Measurements from ENCODE around the gene ANKRD23.

The ANKRD23 gene

DNA sequence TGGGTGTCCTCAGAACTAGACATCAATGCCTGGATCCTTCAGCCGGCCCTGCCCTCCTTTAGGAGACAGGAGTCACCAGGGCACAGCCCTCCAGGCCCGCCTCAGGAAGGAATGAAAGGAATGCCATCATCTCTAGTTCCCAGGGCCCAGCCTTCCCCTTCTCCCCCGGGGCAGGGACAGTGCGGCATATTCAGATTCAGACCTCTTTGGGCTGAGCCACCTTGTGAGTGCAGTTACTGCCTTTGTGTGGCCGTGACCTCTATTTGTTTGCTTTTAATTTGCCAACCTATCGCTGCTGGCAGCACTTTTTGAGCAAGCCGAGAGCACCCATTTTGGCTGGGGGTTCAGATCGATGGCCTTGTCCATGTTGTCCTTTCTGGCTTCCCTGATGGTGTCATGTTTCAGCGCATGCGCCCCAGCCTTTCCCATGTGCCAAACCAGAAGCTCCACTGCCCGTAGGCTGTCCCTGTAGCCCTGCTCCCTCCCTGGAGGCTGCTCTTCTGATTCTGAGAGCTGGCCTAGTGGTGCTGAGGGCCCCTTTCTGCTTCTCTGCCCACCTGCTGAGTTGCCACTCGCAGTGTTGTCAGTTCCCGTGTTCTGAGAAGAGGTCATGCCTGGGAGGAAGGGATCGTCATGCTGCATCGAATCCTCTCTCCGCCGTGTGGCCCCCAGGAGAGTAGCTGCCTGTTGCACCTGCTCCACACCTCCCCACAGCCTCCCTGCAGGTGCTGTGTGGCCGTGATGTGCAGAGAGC is 10.9 kb downstream of the ANKRD23 start:
- peak; percentile 90 for DNase-seq

DNA sequence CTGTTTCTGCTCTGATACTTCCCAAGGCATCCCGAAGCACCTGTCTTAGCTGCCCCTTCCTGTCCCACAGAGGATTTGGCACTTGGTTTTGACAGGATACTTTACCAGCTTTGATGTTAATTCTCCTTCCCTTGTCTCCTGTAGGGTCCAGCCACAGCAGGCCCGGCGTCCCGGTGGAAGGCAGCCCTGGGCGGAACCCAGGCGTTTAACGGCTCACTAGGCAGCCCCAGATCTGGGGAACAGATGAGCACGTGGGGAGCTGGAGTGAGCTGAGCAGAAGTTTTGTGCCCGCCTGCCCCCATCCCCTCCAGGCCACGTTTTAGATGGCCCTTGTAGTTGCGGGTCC is 11.4 kb downstream of the ANKRD23 start:
- no peak for DNase-seq

- no peak for DNase-seq
Observed at GRCh38 chr2:96831679-96832078, 12.1 kb downstream of the ANKRD23 start.

DNA sequence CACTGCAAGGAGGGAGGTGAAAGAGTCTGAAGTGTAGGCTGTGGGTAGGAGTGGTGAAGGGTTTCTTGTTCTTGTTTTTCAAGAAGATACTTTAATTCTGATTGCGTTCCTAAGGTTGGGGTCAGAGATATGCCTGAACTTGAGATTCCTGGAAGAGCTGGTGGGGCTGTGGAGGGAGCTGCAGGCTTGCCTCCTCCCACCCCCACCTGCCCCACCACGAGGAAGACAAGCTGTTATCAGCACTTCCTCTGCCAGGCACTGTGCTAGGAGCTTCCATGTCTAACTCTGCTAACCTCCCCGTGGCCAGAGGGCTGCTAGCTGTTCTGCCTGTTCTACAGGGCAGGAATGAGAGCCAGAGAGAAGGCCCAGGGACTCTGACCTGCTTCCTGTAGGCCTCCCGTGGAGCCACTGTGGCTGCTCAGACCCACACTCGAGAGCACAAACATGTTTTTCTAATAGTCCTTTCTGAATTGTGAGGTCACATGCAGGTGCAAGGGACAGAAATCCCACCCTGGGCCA is 13.7 kb downstream of the ANKRD23 start:
- no peak for DNase-seq

DNA sequence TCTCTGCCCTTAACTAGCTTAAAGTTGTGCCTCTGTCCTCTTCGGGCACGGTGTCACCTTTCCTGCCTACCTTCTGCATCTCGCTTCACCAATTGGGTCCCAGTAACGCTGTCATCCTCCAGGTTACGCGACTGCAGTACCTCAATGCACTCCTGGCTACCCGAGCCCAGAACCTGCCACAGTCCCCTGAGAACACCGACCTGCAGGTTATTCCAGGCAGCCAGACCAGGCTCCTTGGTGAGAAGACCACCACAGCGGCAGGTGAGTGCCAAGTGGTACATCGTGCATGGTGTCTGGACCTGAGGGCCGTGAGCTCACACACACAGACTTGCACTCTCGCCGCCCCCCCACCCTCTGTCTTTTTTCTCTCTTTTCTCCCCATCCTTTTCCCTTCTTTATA is 14.9 kb downstream of the ANKRD23 start:
- no peak for DNase-seq

- DNase-seq, result no peak
Observed at GRCh38 chr2:96828436-96828835, 15.4 kb downstream of the ANKRD23 start.

DNA sequence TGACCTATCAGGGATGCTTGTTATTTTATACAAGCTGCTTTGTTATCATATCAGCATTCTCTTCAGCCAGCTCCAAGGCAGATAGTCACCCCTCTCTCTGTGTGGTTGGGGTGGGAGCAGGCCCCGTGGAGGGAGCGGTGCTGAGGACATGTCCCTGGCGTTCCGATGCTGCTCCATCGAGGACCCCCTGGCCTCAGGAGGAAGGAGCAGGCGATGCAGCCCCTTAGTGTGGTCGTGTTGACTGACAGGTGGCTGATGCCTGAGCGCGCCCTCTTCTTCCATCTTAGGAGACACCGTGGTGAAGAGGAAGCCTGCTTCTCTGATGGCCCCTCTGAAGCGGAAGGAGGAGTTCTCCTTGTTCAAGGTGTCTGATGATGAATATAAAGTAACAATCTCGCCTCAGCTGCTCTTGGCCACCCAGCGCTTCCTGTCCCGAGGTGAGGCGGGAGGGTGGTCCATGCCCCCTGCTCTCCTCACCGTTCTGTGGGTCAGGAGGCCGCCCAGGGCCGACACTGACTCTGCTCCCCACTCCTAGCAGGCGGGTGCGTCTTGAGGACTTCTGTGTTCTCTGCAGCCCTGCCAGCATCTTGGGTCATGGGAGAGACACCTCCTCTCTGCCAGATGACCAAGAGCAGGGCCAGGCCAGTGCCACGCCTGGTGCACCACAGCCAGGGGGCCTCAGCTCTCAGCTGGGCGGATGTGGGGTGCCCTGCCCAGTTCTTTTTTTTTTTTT is 17.1 kb downstream of the ANKRD23 start:
- DNase-seq, result no peak

DNA sequence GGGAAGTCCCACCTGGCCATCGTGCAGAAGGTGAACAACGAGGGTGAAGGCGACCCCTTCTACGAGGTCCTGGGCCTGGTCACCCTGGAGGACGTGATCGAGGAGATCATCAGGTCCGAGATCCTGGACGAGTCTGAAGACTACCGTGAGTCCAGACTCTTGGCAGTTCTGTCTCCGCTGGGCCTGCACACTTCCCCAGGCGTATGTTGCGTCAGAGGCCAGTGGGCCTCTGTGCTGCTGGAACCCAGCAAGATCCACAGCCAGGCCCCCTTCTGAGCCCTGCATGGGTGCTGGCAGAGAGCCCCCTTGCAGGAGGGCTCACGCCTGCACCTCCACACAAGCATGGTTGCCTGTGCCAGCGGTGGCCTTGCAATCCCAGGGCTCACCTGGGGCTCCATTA is 18.8 kb downstream of the ANKRD23 start:
- no peak for DNase-seq

DNA sequence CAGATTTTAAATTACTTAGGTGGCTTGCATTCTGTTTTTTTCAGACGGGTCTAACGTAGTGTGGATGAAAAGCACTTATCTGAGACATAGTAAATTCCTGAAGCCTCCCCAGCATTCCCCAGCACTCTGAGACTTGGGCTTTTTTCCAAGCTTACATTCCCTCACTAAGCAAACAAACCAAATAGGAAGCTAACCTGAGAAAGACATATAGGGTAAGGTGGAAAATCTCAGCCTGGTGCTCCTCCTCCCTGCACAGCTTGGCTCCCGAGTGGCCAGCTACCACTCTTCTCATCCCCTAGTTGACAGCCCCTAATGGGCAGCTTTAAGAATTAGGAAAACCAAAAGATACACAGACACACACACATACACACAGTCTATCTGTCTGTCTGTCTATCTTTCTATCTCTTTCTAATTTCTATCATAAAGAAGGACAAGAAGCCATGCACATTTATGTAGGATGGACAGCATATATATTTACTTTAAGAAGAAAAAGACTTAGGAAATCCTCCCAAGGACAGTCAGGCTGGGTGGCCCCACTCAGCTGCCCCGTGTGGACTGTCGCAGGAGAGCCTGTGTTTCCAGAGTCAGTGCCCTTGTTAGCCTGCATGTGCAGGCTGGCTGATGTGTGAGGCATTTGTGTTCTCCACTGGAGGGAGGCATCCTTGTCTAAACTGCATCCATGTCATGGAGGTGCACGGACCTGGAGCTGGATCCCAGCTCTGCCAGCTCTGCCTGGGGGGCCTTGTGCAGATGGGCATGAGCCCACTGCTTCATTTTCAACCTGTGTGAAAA is 19.5 kb downstream of the ANKRD23 start:
- no peak for DNase-seq

GRCh38 chr2:96823198-96823597 is 20.6 kb downstream of the ANKRD23 start:
- no peak for DNase-seq

DNA sequence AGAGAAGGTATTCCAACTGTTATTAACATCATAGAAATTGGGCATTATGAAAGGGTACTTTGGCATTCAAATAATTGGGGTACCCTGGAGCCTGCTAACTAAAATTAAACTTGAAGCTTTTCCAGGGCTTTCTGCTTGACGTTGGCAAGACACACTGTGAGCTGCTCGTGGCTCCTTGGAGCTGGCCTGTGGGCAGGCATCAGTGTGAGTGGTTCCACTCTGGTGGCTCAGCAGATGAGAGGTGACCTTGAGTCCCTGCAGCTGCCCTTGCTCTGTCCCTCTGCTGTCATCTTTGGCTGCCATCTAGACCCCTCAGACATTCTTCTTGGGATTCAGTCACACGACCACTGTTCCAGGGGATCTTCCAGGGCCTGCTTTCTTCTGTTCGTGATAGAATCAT is 21.0 kb downstream of the ANKRD23 start:
- no peak for DNase-seq

DNA sequence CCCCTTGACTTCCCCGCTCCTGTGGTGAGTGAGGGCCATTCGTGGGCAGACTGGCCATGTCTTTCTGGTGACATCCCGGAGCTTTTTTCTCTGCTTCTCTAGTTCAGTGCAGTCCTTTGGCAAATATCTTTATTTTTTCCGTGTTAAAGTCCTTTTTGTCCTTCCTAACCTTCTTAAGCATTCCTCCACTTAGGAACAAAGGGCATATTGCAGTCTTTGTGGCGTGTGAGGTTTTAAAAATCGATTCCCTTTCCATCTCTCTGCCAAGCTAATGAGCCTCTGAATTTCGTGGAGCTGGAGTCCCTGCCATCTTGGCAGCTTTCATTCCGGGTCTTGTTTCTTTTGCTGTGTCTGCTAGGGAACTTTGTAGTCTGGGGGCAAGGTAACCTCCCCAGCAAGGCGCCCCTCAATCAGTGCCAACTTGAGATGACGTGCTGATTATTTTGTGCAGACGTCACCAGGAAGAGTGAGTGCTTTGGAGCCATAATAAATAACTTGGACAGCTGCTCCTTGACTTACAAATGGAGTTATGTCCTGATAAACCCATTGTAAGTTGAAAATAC is 22.6 kb downstream of the ANKRD23 start:
- DNase-seq, result no peak

DNA sequence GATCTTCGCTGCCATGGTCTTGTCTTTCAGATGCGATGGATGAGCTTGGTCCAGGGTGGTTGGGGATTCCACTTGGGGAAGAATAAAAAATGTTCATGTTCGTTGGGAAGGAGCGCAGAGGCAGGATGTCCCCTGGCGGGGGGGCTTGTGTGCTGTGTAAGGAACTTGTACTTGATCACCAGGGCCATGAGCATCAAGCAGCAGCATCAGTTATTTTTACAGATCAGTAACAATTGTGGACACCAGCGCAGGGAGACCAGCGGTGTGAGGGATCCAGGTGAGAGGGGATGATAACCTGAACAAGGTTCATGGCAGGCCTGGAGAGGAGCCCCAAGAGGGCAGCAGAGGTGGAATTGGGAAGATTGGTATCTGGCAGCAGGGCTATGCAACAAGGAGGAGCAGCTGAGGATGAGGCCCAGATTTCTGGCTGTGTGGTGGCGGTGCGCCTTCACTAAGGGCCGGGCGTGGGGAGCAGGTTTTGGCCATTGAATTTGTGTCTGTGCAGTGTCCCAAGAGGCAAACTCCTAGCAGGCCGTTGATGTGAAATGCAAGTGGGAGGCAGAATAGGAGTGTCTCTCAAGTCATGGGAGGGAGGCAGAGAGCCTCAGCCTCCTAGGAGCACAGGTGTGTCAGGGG is 23.8 kb downstream of the ANKRD23 start:
- DNase-seq, result no peak

GRCh38 chr2:96819128-96819875 is 24.5 kb downstream of the ANKRD23 start:
- no peak for DNase-seq

DNA sequence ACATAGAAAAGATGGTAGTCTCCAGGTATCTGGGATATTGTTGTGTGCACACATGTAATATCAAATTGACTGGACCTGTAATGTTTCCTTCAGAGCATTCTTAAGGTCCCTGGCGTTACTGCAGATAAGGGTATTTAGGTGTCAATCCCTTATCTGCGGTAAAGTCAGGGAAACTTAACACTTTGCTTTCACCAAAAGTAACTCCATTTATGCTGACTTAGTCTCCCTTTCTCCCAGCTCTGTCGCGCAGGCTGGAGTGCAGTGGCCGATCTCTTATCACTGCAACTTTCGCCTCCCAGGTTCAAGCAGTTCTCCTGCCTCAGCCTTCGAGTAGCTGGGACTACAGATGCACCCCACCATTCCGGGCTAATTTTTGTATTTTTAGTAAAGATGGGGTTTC is 25.9 kb downstream of the ANKRD23 start:
- DNase-seq, result no peak

- no peak for DNase-seq
Observed at GRCh38 chr2:96816836-96817702, 26.8 kb downstream of the ANKRD23 start.

DNA sequence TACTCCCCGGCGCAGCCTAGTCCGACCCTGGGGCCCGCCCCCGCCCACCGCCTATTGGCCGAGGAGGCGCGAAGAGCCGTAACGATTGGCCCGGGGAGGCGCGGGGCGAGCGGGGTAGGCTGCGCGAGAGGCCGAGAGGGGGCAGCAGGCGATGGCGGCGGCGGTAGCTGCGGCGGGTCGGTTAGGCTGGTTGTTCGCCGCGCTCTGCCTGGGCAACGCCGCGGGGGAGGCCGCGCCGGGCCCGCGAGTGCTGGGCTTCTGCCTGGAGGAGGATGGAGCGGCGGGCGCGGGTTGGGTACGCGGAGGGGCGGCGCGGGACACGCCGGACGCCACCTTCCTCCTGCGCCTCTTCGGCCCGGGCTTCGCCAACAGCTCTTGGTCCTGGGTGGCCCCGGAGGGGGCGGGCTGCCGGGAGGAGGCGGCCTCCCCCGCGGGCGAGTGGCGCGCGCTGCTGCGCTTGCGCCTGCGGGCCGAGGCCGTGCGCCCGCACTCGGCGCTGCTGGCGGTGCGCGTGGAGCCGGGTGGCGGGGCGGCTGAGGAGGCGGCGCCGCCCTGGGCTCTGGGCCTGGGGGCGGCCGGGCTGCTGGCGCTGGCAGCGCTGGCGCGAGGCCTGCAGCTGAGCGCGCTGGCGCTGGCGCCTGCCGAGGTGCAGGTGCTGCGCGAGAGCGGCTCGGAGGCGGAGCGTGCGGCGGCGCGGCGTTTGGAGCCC is 27.5 kb downstream of the ANKRD23 start, which contains the start of gene CNNM3:
Gene CNNM3 (plus strand): TSS at position 142 of the 709 bp plus-strand sequence. CDS start 10 bp downstream, at position 152.
- DNase-seq, result peak; percentile 91

- no peak for DNase-seq
Observed at GRCh38 chr2:96815326-96816126, 28.3 kb downstream of the ANKRD23 start.

DNA sequence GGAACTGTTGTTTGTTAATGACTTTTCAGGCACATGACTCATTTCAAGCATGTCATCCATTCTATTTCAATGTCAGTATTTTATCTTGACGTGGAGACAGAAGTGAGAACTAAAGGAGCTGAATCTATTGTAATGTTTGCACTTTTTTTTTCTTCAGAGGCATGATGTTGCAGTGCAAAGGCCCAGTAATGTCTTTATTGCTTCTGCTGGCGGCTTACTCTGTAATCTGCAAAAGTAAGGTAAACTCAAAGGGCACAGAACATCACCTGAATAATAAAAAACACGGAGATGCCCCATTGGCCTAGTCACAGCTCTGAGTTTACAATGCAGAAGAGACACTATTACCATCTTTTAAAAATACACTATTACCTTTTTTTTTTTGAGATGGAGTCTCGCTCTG is 30.2 kb downstream of the ANKRD23 start:
- DNase-seq, result no peak

All from NCI-H1105 (cell line).